Activated CD4-positive, CD25-positive, alpha-beta regulatory T cell treated with anti-CD3 and anti-CD28 coated beads, Interleukin-2, amount 50 U/mL, for 16 hours (primary cell): ENCODE results near the gene CLCN1.

Source experiments
- DNase-seq: peaks from one replicate; pipeline ENCODE4 v3.0.0-alpha.2; 2020; ENCODE audit warnings: low read depth, low spot score

The CLCN1 gene

DNA sequence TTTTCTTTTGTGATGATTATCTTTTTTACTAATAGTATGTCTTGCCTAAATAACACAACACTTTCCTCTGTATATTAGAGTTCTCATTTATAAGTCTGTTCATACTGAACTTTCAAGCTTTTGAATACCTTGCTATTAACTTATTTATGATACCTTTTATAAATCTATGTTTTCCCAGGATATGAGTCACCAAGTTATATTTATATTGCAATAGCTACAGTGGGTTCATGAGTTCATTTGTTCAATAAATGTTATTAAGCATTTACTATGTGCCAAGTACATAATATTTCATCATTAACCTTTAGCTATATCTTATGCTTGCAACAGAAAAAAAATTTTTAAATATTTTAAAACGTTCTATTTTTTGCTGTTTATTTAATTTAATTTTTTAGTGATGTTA lies 18.3 kb downstream of the CLCN1 start:
- DNase-seq, result no peak

DNA sequence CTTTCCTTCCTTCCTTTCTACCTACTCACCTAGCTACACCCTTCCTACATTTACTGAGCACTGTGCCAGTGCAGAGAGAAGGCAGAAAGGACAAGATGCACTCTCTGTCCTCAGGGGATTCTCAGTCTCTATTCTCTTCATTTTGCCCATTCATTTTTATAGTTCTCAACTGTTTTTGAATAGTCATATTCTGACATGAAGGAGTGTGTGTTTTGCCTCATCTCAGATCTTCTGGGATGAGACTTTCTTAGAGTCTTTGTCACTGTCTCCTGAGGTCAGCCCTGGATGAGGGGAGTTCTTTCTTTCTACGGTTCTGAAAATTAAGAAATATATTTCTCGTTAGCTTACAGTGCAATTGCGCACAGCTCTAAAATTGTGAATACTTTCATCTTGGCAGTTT lies 21.3 kb downstream of the CLCN1 start:
- DNase-seq, result no peak

- DNase-seq, result no peak
Measured at GRCh38 chr7:143341842-143342241, 25.9 kb downstream of the CLCN1 start.

DNA sequence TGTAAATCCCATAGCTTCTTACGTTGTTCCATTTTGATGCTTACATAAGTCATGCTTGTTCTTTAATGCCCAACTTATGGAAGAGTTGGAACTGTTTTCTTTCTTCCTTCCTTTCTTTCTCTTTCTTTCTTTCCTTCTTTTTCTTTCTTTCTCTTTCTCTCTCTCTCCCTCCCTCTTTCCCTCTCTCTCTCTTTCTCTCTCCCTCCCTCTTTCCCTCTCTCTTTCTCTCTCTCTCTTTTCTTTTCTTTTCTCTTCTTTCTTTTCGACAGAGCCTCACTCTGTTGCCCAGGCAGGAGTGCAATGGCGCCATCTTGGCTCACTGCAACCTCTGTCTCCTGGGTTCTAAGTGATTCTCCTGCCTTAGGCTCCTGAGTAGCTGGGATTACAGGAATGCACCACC lies 27.7 kb downstream of the CLCN1 start:
- DNase-seq, result no peak

GRCh38 chr7:143345428-143345900 lies 29.6 kb downstream of the CLCN1 start:
- peak; percentile 27 for DNase-seq

DNA sequence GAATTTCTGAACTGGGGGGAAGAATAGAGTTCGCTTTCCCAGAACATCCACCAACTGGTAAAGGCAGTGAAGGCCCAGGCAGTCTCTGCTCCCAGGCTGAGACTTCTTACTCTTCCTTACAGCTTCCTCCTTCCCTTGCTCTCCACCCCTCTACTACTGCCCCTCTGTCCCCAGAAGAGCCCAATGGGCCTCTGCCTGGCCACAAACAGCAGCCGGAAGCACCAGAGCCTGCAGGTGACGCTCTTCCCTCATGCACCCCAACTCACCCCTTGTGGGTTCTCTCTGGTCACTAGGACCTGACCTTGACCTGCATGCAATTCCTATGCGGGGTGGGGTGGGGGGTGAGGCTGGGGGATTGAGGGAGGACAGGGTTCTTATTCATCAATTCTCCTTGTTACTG lies 30.1 kb downstream of the CLCN1 start:
- DNase-seq, result no peak

- no peak for DNase-seq
Measured at GRCh38 chr7:143347950-143348349, 32.0 kb downstream of the CLCN1 start.

- DNase-seq, result no peak
Measured at GRCh38 chr7:143351060-143351459, 35.1 kb downstream of the CLCN1 start.

DNA sequence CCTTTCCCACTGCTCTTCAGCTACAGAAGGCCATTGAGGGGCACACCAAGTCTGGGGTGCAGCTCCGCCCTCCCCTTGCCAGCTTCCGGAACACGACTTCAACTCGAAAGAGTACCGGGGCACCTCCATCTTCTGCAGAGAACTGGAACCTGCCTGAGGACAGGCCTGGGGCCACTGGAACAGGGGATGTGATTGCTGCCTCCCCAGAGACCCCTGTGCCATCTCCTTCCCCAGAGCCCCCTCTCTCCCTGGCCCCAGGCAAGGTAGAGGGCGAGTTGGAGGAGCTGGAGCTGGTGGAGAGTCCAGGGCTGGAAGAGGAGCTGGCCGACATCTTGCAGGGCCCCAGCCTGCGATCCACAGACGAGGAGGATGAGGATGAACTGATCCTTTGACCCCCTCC lies 35.7 kb downstream of the CLCN1 start:
- DNase-seq, result no peak

DNA sequence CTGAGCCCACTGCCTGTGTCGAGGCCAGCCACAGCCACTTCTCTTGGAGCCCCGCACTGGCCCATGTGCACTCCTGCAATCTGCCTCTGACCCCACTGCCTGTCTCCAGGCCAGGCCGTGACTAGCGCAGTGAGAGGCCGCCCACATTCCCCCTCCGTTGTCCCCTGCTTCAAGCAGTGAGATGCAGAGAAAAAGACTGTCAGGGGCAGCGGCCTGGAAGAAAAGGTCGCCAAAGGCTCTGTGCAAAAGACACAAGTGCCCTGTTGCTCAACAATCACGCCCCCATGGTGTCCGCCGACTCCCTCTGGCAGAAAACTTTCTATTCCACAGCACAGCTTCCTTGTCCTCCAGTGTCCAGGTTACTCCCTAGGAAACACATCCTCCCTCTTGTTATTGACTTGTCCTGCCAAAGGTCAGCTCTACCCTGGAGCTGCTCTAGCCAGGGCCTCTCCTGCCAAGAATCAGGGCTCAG lies 36.7 kb downstream of the CLCN1 start:
- DNase-seq, result no peak

- DNase-seq, result no peak
Measured at GRCh38 chr7:143354376-143354775, 38.5 kb downstream of the CLCN1 start.

- no peak for DNase-seq
Measured at GRCh38 chr7:143354965-143355364, 39.1 kb downstream of the CLCN1 start.

DNA sequence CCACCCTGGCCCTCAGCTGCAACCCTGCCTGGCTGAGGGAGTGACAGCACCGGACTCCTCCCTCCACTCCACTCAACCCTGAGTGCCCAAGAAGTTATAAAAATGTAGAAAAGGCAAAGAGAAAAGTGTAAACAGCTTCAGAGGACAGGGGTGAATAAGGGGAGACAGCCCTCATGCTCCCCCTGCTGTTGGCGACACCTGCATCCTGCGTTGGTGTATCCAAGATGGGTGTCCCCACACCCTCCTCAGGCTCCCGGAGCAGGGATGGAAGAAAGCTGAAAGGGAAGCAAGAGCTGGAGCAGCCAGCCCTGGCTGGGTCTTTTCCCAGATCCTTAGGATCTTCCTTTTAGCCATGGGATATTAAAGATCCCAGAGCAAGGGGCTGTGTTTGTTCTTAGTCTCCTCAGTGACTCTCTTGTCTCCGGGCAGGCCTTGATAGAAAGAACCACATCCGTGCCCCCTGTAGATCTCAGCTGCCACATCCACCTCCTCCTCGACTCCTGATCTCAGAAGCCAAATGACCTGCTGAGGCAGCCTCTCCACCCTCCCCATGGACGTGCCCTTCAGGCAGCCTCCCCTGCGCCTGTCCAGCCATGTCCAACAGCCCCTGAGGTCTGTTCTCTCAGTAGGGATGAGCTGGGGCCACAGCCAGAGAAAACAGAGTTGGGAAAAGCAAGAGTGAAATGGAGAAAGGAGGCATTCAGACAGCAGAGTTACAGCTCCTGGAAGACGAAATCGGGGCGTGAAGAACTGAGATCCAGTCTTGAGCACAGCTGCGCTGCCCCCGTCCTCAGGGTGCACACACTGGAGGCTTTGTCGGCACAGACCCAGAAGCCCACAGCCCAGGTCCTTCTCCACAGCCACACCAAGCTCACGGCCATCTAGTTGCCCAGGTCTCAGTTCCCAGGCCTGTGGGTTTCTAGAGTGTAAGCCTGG lies 39.8 kb downstream of the CLCN1 start:
- no peak for DNase-seq

- DNase-seq, result no peak
Measured at GRCh38 chr7:143356414-143357050, 40.6 kb downstream of the CLCN1 start.

DNA sequence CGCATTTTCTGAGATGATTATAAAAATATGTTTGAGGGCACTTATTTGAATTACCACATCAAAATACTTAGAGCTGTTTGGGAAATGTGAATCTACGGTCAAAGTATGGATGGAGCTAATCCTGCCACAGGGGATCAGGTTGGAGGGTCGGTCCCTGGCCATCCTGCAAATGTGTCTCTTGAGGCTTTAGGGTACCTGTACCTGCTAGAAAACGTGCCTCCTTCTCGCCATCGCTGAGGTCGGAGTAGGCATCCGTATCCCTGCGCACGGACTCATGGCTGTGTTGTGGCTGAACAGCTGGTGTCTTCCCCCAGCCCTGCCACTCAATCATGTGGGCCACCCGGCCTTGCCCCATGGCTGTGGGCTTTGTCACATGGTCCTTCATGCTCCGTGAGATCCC lies 42.7 kb downstream of the CLCN1 start:
- DNase-seq, result no peak

- DNase-seq, result no peak
Measured at GRCh38 chr7:143359771-143360353, 44.0 kb downstream of the CLCN1 start.

DNA sequence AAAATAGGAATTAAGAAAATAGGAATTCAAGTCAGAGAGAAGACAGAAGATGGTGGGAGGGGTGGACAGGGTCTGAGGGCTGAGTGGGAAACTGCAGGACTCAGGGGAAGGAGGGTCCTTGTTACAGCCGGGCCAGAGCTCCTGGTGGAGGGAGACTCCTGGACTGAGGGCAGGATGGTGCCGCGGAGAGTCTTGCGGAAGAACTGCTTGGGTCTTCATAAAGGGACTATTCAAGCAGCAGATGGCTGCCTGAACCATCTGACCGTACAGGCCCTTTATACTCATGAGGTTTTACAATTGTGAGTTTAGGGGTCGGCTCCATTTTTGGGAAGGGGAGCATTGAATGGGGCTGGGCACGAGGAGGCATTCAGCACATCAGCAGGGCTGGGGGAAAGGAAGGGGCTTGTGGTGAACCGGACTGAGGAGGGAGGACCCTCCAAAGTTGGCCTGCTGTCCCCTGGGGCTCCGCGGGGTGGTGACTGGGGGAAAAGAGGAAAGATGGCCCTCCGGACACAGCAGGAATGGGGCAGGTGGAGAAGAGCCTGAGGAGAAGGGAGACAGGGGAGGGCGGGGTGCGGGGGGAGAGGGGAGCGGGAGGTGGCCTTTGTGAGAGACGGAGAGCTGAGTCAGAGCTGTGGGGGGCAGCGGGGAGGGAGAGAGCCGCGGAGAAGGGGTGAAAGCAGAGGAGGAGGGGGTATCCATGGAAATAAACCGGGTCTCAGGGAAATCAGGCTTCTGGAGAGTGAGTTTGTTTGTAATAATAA lies 45.1 kb downstream of the CLCN1 start:
- DNase-seq, result no peak

- no peak for DNase-seq
Measured at GRCh38 chr7:143361552-143362130, 45.7 kb downstream of the CLCN1 start.

DNA sequence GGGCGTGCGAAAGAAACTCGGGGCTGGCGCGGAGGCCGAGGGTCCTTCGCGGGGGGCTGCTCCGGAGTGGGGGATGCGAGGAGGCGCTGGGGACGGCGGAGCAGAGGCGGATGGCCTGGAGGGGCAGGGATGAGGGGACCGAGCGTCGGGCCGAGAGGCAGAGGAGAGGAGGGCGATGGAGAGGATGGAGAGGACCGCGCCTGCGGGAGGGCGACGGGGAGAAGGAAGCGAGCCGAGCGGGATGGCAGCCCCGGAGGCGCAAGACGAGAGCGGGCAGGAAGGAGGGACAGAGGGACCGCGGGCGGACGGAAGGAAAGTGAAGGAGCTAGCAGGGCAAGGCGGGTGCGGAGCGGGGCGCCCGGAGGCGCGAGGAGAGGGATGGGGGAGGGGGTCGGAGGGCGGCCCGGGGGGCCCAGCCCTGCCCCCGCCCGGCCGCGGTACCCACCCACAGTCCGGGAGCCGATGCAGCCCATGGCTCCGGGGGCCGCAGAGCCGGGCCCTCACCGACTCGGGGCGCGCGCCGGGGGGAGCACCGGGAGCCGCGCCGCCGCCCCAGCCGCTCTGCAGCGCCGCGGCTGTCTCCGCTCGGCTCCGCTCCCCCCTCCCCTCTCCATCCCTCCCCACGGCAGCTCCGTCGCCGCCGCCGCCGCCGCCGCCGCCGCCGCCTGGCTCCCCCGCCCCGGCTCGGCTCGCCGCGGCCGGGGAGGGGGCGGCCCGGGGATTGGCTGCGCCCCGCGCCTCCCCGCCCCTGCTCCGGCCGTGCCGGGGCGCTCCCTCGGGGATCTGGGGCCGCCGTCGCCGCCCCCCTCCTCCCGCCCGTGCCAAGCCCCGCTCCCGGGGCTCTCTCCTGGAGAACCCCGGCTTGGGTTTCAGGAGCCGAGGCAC lies 46.5 kb downstream of the CLCN1 start, which contains the start of gene FAM131B:
TSS of gene FAM131B (minus strand) at position 583 of the 885 bp plus-strand sequence. CDS start at position 473, 110 bp downstream.
- no peak for DNase-seq
